GM21515 (cell line): ENCODE data around the gene CREBL2.
"Not testable (repeated sequence)": the region's sequence is repeated elsewhere in the genome, so short reads cannot be mapped to it uniquely, and the experiment has no call there.

ENCODE experiments used
- ATAC-seq: cut with Tn5 transposase; IDR thresholded peaks from one replicate; pipeline ENCODE4 v1.9.1; 2021; ENCODE audit not compliant: unreplicated experiment

Gene CREBL2

GRCh38 chr12:12596598-12596997, 15.1 kb upstream of the CREBL2 start:
- not testable (repeated sequence) for ATAC-seq

- no peak for ATAC-seq
Observed at GRCh38 chr12:12598864-12599263, 12.8 kb upstream of the CREBL2 start.

GRCh38 chr12:12599750-12600643, 11.7 kb upstream of the CREBL2 start:
- ATAC-seq = no peak

GRCh38 chr12:12600659-12601058, 11.0 kb upstream of the CREBL2 start:
- ATAC-seq = no peak

- no peak for ATAC-seq
Observed at GRCh38 chr12:12604740-12605139, 6.9 kb upstream of the CREBL2 start.

GRCh38 chr12:12606781-12607589, 4.7 kb upstream of the CREBL2 start:
- ATAC-seq = peak; percentile 31

GRCh38 chr12:12608557-12608957, 3.1 kb upstream of the CREBL2 start:
- ATAC-seq = no peak

- no peak for ATAC-seq
Observed at GRCh38 chr12:12609692-12610091, 2.0 kb upstream of the CREBL2 start.

- no peak for ATAC-seq
Observed at GRCh38 chr12:12610711-12611110, 965 bp upstream of the CREBL2 start.

- ATAC-seq = no peak
Observed at GRCh38 chr12:12612358-12612757, 682 bp downstream of the CREBL2 start.

- no peak for ATAC-seq
Observed at GRCh38 chr12:12613344-12613743, 1.7 kb downstream of the CREBL2 start.

- no peak for ATAC-seq
Observed at GRCh38 chr12:12614342-12614741, 2.7 kb downstream of the CREBL2 start.

- ATAC-seq = no peak
Observed at GRCh38 chr12:12616512-12617310, 5.0 kb downstream of the CREBL2 start.

GRCh38 chr12:12618064-12618463, 6.4 kb downstream of the CREBL2 start:
- ATAC-seq = not testable (repeated sequence)

- no peak for ATAC-seq
Observed at GRCh38 chr12:12620730-12621315, 9.1 kb downstream of the CREBL2 start.

GRCh38 chr12:12622418-12622817, 10.7 kb downstream of the CREBL2 start:
- no peak for ATAC-seq

- no peak for ATAC-seq
Observed at GRCh38 chr12:12624498-12624992, 12.9 kb downstream of the CREBL2 start.

- ATAC-seq = no peak
Observed at GRCh38 chr12:12626471-12626870, 14.8 kb downstream of the CREBL2 start.

GRCh38 chr12:12627308-12627827, 15.7 kb downstream of the CREBL2 start:
- no peak for ATAC-seq

- ATAC-seq = no peak
Observed at GRCh38 chr12:12628013-12628412, 16.3 kb downstream of the CREBL2 start.
